Renal cortex interstitium (tissue), 15 donors: ENCODE data around the gene LURAP1L. TPM values are rescaled to one million over a fixed set of nuclear protein-coding genes. Genes with fewer than 3 reads are reported as not detected.

Source experiments
- DNase-seq, 11 donors: peaks; one replicate each; pipeline ENCODE4 v3.0.0-alpha.2; 2013; ENCODE audit warnings: low read depth in 9 of 11, low spot score in 4 of 11; ENCODE audit errors: extremely low read depth in 1 of 11
- long read RNA-seq, 16 experiments: transcript quantifications; one replicate each; lab custom pipeline, GENCODE V29; 2026
- polyA plus RNA-seq, 3 donors: library from polyadenylated mRNA; unstranded; fragments of 120-200 nt; gene quantifications; one replicate each; pipeline ENCODE4 v1.2.1, GENCODE V29; 2013; ENCODE audit not compliant: insufficient read length in 3 of 3

LURAP1L gene
- polyA plus RNA-seq: 10 to 100 TPM; 20.0 to 25.9 (median 21.0) TPM
- long read RNA-seq, donor 1, transcript LURAP1L-201 (2 exons, 1,753 nt): major isoform, 12 of 12 reads
- long read RNA-seq, donor 1, partial matches to known transcripts: 0 of 12 reads
- long read RNA-seq, donor 1, other reads (novel, unspliced or antisense): 0 of 12 reads
- long read RNA-seq, donor 2, transcript LURAP1L-201 (2 exons, 1,753 nt): major isoform, 9 of 14 reads
- long read RNA-seq, donor 2, partial matches to known transcripts: 5 of 14 reads
- long read RNA-seq, donor 2, other reads (novel, unspliced or antisense): 0 of 14 reads
- long read RNA-seq, donor 3, transcript LURAP1L-201 (2 exons, 1,753 nt): major isoform, 28 of 34 reads
- long read RNA-seq, donor 3, partial matches to known transcripts: 6 of 34 reads
- long read RNA-seq, donor 3, other reads (novel, unspliced or antisense): 0 of 34 reads
- long read RNA-seq, donor 4, transcript LURAP1L-201 (2 exons, 1,753 nt): major isoform, 25 of 25 reads
- long read RNA-seq, donor 4, partial matches to known transcripts: 0 of 25 reads
- long read RNA-seq, donor 4, other reads (novel, unspliced or antisense): 0 of 25 reads
- long read RNA-seq, donor 5: 0 reads
- long read RNA-seq, donor 6, transcript LURAP1L-201 (2 exons, 1,753 nt): major isoform, 15 of 15 reads
- long read RNA-seq, donor 6, partial matches to known transcripts: 0 of 15 reads
- long read RNA-seq, donor 6, other reads (novel, unspliced or antisense): 0 of 15 reads
- long read RNA-seq, donor 7, transcript LURAP1L-201 (2 exons, 1,753 nt): major isoform, 5 of 6 reads
- long read RNA-seq, donor 7, partial matches to known transcripts: 0 of 6 reads
- long read RNA-seq, donor 7, other reads (novel, unspliced or antisense): 0 of 6 reads
- long read RNA-seq, donor 8, transcript LURAP1L-201 (2 exons, 1,753 nt): major isoform, 20 of 29 reads
- long read RNA-seq, donor 8, partial matches to known transcripts: 8 of 29 reads
- long read RNA-seq, donor 8, other reads (novel, unspliced or antisense): 0 of 29 reads
- long read RNA-seq, donor 9, transcript LURAP1L-201 (2 exons, 1,753 nt): major isoform, 16 of 17 reads
- long read RNA-seq, donor 9, partial matches to known transcripts: 0 of 17 reads
- long read RNA-seq, donor 9, other reads (novel, unspliced or antisense): 0 of 17 reads
- long read RNA-seq, donor 10, transcript LURAP1L-201 (2 exons, 1,753 nt): major isoform, 6 of 6 reads
- long read RNA-seq, donor 10, partial matches to known transcripts: 0 of 6 reads
- long read RNA-seq, donor 10, other reads (novel, unspliced or antisense): 0 of 6 reads
- long read RNA-seq, donor 11, transcript LURAP1L-201 (2 exons, 1,753 nt): major isoform, 20 of 20 reads
- long read RNA-seq, donor 11, partial matches to known transcripts: 0 of 20 reads
- long read RNA-seq, donor 11, other reads (novel, unspliced or antisense): 0 of 20 reads
- long read RNA-seq, donor 12, transcript LURAP1L-201 (2 exons, 1,753 nt): major isoform, 5 of 5 reads
- long read RNA-seq, donor 12, partial matches to known transcripts: 0 of 5 reads
- long read RNA-seq, donor 12, other reads (novel, unspliced or antisense): 0 of 5 reads
- long read RNA-seq, donor 13: 0 reads
- long read RNA-seq, donor 14, transcript LURAP1L-201 (2 exons, 1,753 nt): major isoform, 10 of 11 reads
- long read RNA-seq, donor 14, partial matches to known transcripts: 0 of 11 reads
- long read RNA-seq, donor 14, other reads (novel, unspliced or antisense): 0 of 11 reads
- long read RNA-seq, donor 15, transcript LURAP1L-201 (2 exons, 1,753 nt): major isoform, 9 of 9 reads
- long read RNA-seq, donor 15, partial matches to known transcripts: 0 of 9 reads
- long read RNA-seq, donor 15, other reads (novel, unspliced or antisense): 0 of 9 reads
- long read RNA-seq, donor 16, transcript LURAP1L-201 (2 exons, 1,753 nt): major isoform, 39 of 39 reads
- long read RNA-seq, donor 16, partial matches to known transcripts: 0 of 39 reads
- long read RNA-seq, donor 16, other reads (novel, unspliced or antisense): 0 of 39 reads

GRCh38 chr9:12774861-12775678 is at the start of gene LURAP1L:
LURAP1L (plus strand) TSS chr9:12775020; CDS start chr9:12775716, 696 bp downstream.
- peak in 10 of 11 donors; percentile 56 to 85 (median 66) for DNase-seq

- DNase-seq: no peak
Measured at GRCh38 chr9:12726795-12727194, 48.0 kb upstream of the LURAP1L start.

- DNase-seq: no peak
Measured at GRCh38 chr9:12730198-12730597, 44.6 kb upstream of the LURAP1L start.

GRCh38 chr9:12730927-12731326 is 43.9 kb upstream of the LURAP1L start:
- no peak for DNase-seq

- no peak for DNase-seq
Measured at GRCh38 chr9:12732971-12733370, 41.8 kb upstream of the LURAP1L start.

GRCh38 chr9:12735665-12736064 is 39.2 kb upstream of the LURAP1L start:
- DNase-seq: no peak

- DNase-seq: no peak
Measured at GRCh38 chr9:12737871-12738270, 36.9 kb upstream of the LURAP1L start.

- peak in 1 of 11 donors; percentile 36 for DNase-seq
Measured at GRCh38 chr9:12739014-12739652, 35.7 kb upstream of the LURAP1L start.

GRCh38 chr9:12740845-12741244 is 34.0 kb upstream of the LURAP1L start:
- no peak for DNase-seq

GRCh38 chr9:12748016-12748415 is 26.8 kb upstream of the LURAP1L start:
- DNase-seq: no peak

- DNase-seq: no peak
Measured at GRCh38 chr9:12748954-12749353, 25.9 kb upstream of the LURAP1L start.

GRCh38 chr9:12753931-12754330 is 20.9 kb upstream of the LURAP1L start:
- DNase-seq: no peak

- DNase-seq: no peak
Measured at GRCh38 chr9:12759761-12760160, 15.1 kb upstream of the LURAP1L start.

GRCh38 chr9:12760758-12761157 is 14.1 kb upstream of the LURAP1L start:
- no peak for DNase-seq

GRCh38 chr9:12764150-12764549 is 10.7 kb upstream of the LURAP1L start:
- no peak for DNase-seq

GRCh38 chr9:12765088-12765798 is 9.6 kb upstream of the LURAP1L start:
- no peak for DNase-seq
